ENCODE data around the gene ZNF776. TPM values are rescaled to one million over a fixed set of nuclear protein-coding genes. Genes with fewer than 3 reads are reported as not detected.

Gene ZNF776
- total RNA-seq, 1 donor from 2014 or later, result 22.6 TPM

GRCh38 chr19:57755031-57755430 lies 8.4 kb downstream of the ZNF776 start:
- Mint-ChIP-seq H3K9me3 (ENCODE audit: unreplicated experiment) (no peaks in the 10 kb centered on the region), H3K4me3 (ENCODE audit: unreplicated experiment) (no peak overlapping the region)
- no peak for DNase-seq (ENCODE audit: low spot score)

DNA sequence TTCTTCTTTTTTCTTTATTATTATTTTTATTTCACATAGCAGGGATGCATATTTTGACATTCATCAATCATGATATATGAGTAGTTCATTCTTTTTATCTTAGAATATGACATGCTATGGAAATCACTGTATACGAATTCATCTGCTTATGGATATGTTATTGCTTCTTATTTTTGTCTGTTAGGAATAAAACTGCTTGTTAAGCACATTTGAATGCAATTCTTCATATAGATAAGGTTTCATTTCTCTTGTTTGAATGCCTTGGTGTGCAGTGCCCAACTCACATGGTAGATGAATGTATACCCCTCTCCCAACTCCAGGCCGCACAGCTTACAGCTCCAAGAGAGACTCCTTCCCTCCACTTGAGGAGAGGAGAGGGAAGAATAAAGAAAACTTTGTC lies 11.3 kb downstream of the ZNF776 start:
- no peaks in the 10 kb centered on the region for H3K9me3 Mint-ChIP-seq (ENCODE audit: unreplicated experiment)
- TF ChIP-seq, protein P1, sequence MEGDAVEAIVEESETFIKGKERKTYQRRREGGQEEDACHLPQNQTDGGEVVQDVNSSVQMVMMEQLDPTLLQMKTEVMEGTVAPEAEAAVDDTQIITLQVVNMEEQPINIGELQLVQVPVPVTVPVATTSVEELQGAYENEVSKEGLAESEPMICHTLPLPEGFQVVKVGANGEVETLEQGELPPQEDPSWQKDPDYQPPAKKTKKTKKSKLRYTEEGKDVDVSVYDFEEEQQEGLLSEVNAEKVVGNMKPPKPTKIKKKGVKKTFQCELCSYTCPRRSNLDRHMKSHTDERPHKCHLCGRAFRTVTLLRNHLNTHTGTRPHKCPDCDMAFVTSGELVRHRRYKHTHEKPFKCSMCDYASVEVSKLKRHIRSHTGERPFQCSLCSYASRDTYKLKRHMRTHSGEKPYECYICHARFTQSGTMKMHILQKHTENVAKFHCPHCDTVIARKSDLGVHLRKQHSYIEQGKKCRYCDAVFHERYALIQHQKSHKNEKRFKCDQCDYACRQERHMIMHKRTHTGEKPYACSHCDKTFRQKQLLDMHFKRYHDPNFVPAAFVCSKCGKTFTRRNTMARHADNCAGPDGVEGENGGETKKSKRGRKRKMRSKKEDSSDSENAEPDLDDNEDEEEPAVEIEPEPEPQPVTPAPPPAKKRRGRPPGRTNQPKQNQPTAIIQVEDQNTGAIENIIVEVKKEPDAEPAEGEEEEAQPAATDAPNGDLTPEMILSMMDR (IDR thresholded peaks at IDR 0.05; ENCODE audit: unreplicated experiment), result no peak
- H3K4me3 Mint-ChIP-seq (ENCODE audit: unreplicated experiment), result no peak overlapping the region
- no peaks in the 10 kb centered on the region for H3K4me1 Mint-ChIP-seq (ENCODE audit: unreplicated experiment)
- H3K36me3 Mint-ChIP-seq (ENCODE audit: low read depth, unreplicated experiment), result peaks cover 46% of the 10 kb centered on the region
- no peak for DNase-seq (ENCODE audit: low spot score)
- H3K27me3 Mint-ChIP-seq (ENCODE audit: unreplicated experiment), result no peaks in the 10 kb centered on the region
- H3K27ac Mint-ChIP-seq (ENCODE audit: unreplicated experiment), result no peak overlapping the region

More at GRCh38 chr19:57755031-57755430, 8.4 kb downstream of the ZNF776 start:
- H3K4me1 Mint-ChIP-seq (ENCODE audit: unreplicated experiment), result no peaks in the 10 kb centered on the region
- H3K27ac Mint-ChIP-seq (ENCODE audit: unreplicated experiment), result no peak overlapping the region
- TF ChIP-seq, protein P1 (IDR thresholded peaks at IDR 0.05; ENCODE audit: unreplicated experiment), result no peak
- H3K27me3 Mint-ChIP-seq (ENCODE audit: unreplicated experiment), result no peaks in the 10 kb centered on the region
- H3K36me3 Mint-ChIP-seq (ENCODE audit: low read depth, unreplicated experiment), result peaks cover 54% of the 10 kb centered on the region

DNA sequence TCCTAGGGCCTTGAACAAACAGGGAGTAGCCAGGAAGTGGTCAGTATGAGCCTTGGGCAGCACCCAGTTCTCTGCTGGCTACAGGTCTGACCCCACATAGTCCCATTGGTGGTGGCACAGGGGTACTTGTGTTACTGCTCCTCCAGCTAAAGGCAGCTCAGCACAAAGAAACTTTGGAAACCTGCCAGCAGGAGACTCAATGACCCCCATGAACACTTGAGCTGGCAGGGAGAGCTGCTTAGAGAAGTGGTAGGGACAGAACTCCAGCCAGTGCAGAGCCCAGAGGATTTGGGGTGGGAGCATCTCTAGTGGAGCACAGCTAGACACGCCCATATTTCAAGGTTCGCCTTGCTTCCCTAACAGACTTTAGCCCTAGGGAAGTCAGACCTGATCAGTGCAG lies 12.5 kb downstream of the ZNF776 start:
- Mint-ChIP-seq H3K27me3 (ENCODE audit: unreplicated experiment) (no peaks in the 10 kb centered on the region), H3K4me3 (ENCODE audit: unreplicated experiment) (no peak overlapping the region), H3K9me3 (ENCODE audit: unreplicated experiment) (no peaks in the 10 kb centered on the region), H3K4me1 (ENCODE audit: unreplicated experiment) (no peaks in the 10 kb centered on the region), H3K36me3 (ENCODE audit: low read depth, unreplicated experiment) (peaks cover 43% of the 10 kb centered on the region), H3K27ac (ENCODE audit: unreplicated experiment) (no peak overlapping the region)
- DNase-seq (ENCODE audit: low spot score), result no peak
- TF ChIP-seq, protein P1 (IDR thresholded peaks at IDR 0.05; ENCODE audit: unreplicated experiment), result no peak

GRCh38 chr19:57769345-57770131 lies 22.9 kb downstream of the ZNF776 start, which contains the start of gene ZNF586:
TSS of gene ZNF586 (plus strand) at chr19:57769676. CDS start at chr19:57769843, 167 bp downstream.
- TF ChIP-seq, protein P1 (IDR thresholded peaks at IDR 0.05; ENCODE audit: unreplicated experiment), result no peak
- H3K36me3 Mint-ChIP-seq (ENCODE audit: low read depth, unreplicated experiment), result peaks cover 15% of the 10 kb centered on the region
- H3K4me3 Mint-ChIP-seq (ENCODE audit: unreplicated experiment), result peak within 1 kb of the TSS; percentile 95
- peak within 1 kb of the TSS; percentile 88 for H3K27ac Mint-ChIP-seq (ENCODE audit: unreplicated experiment)
- DNase-seq (ENCODE audit: low spot score), result peak; percentile 84
- H3K9me3 Mint-ChIP-seq (ENCODE audit: unreplicated experiment), result no peaks in the 10 kb centered on the region
- H3K27me3 Mint-ChIP-seq (ENCODE audit: unreplicated experiment), result peaks cover 11% of the 10 kb centered on the region
- H3K4me1 Mint-ChIP-seq (ENCODE audit: unreplicated experiment), result peaks cover 26% of the 10 kb centered on the region

DNA sequence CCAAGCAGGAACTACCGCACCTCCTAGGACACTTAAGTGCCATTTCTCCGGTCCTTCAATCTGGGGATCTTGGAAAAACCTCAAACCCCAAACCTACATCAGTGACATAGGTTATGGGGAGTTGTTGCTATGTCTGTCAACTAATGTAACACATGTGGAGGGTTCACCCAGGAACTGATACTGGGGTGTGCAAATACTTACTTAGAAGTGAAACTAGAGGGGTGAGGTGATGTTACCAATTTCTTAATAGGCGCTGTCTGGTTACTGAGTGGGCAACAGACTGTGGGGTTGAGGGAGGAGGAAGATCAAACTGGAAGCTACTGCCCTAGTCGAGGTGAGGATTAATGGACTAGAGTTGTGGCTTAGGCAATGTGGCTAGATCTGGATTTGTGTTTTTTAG lies 24.8 kb downstream of the ZNF776 start:
- TF ChIP-seq, protein P1 (IDR thresholded peaks at IDR 0.05; ENCODE audit: unreplicated experiment), result no peak
- Mint-ChIP-seq H3K9me3 (ENCODE audit: unreplicated experiment) (no peaks in the 10 kb centered on the region), H3K4me1 (ENCODE audit: unreplicated experiment) (peaks cover 26% of the 10 kb centered on the region), H3K36me3 (ENCODE audit: low read depth, unreplicated experiment) (peaks cover 23% of the 10 kb centered on the region), H3K4me3 (ENCODE audit: unreplicated experiment) (peak overlapping the region; percentile 45), H3K27me3 (ENCODE audit: unreplicated experiment) (peaks cover 11% of the 10 kb centered on the region), H3K27ac (ENCODE audit: unreplicated experiment) (peak overlapping the region; percentile 61)
- DNase-seq (ENCODE audit: low spot score), result no peak
